Calu3 (cell line): Measurements from ENCODE around the gene WDR45B. TPM values are rescaled to one million over a fixed set of nuclear protein-coding genes. Genes with fewer than 3 reads are reported as not detected.
A peak's percentile ranks its signal among the peaks of the same experiment; 100 is the strongest.
"Not testable (repeated sequence)": the region's sequence is repeated elsewhere in the genome, so short reads cannot be mapped to it uniquely, and the experiment has no call there.

ENCODE experiments used
- BruUV-seq: library from RNA; stranded (reverse); fragments of 400-500 nt; replicated peaks from 2 replicates; lab custom pipeline; 2021; lab: Mats Ljungman, UMichigan
- CTCF ChIA-PET: fragments of 300-600 bp; sonication (Branson Sonifier 250); formaldehyde crosslinking; loops from one replicate; lab custom pipeline; 2022; ENCODE audit warnings: antibody characterized with exemption; lab: Charles Lee
- DNase-seq: peaks from one replicate; pipeline ENCODE4 v3.0.0; 2022
- H3K27ac Mint-ChIP-seq: one replicate; pipeline ENCODE4 v1.8.0; 2022; ENCODE audit warnings: mixed read lengths; ENCODE audit not compliant: unreplicated experiment
- H3K27me3 Mint-ChIP-seq: one replicate; pipeline ENCODE4 v1.8.0; 2022; ENCODE audit warnings: mixed read lengths; ENCODE audit not compliant: unreplicated experiment
- H3K36me3 Mint-ChIP-seq: one replicate; pipeline ENCODE4 v1.8.0; 2022; ENCODE audit warnings: mild to moderate bottlenecking, moderate library complexity, mixed read lengths; ENCODE audit not compliant: insufficient read depth, unreplicated experiment
- H3K4me1 Mint-ChIP-seq: one replicate; pipeline ENCODE4 v1.8.0; 2022; ENCODE audit warnings: mild to moderate bottlenecking, low read depth, mixed read lengths; ENCODE audit not compliant: unreplicated experiment
- H3K4me3 Mint-ChIP-seq: one replicate; pipeline ENCODE4 v1.8.0; 2022; ENCODE audit warnings: mild to moderate bottlenecking, low read depth, moderate library complexity, mixed read lengths; ENCODE audit not compliant: unreplicated experiment
- H3K9me3 Mint-ChIP-seq: one replicate; pipeline ENCODE4 v1.8.0; 2022; ENCODE audit warnings: low read depth, mixed read lengths; ENCODE audit not compliant: unreplicated experiment
- CTCF ChIP-seq: fragments of 200-600 bp; IDR thresholded peaks from one replicate; pipeline ENCODE4 v1.8.0; 2022; ENCODE audit warnings: antibody characterized with exemption; ENCODE audit not compliant: unreplicated experiment
- intact Hi-C: fragments of 100-400 bp; cut with micrococcal nuclease; formaldehyde crosslinking; loops from one replicate; pipeline ENCODE4 v1.10.0; 2022; ENCODE audit not compliant: unreplicated experiment
- total RNA-seq: library from RNA; stranded (reverse); gene quantifications from 2 replicates; pipeline ENCODE4 v1.2.3, GENCODE V29; 2022

Gene WDR45B
- total RNA-seq, 1 experiment from 2014 or later = 108 TPM

DNA sequence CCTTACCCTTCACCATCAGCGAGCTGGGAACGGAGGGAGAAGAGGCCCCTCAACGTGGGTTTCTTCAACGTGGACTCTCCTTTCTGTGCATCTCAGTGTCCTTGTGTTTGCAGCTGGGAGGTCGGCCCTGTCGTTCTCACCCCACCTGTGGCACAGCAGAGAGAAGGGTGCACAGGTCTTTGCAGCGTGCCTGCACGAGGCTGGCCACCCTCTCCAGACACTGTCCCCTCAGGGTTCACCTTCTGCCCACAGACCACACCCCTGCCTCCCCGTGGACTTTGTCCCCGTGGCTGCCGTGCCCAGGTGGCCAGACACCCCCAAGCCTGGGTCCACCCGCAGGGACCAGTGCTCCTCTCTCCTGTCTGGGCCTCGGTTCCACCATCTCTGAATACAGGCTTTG is 7.3 kb upstream of the WDR45B start:
- BruUV-seq = no TSS peak
- peak overlapping the region; percentile 4 for H3K4me3 Mint-ChIP-seq
- H3K27me3 Mint-ChIP-seq = no peaks in the 10 kb centered on the region
- peaks cover 17% of the 10 kb centered on the region for H3K4me1 Mint-ChIP-seq
- no peak for TF ChIP-seq CTCF
- intact Hi-C loops = loop anchor here (10.0 kb wide), 1 partner anchor 49 kb away; no protein-coding TSS in a partner anchor
- H3K27ac Mint-ChIP-seq = peak overlapping the region; percentile 32
- H3K9me3 Mint-ChIP-seq = no peaks in the 10 kb centered on the region
- no peak for DNase-seq
- CTCF ChIA-PET = no interaction called here
- peaks cover 20% of the 10 kb centered on the region for H3K36me3 Mint-ChIP-seq

GRCh38 chr17:82655038-82655479 is 6.8 kb upstream of the WDR45B start:
- TF ChIP-seq CTCF = no peak
- H3K27me3 Mint-ChIP-seq = no peaks in the 10 kb centered on the region
- DNase-seq = peak; percentile 49
- peaks cover 22% of the 10 kb centered on the region for H3K4me1 Mint-ChIP-seq
- H3K27ac Mint-ChIP-seq = peak overlapping the region; percentile 32
- intact Hi-C loops = loop anchor here (10.0 kb wide), 1 partner anchor 50 kb away; no protein-coding TSS in a partner anchor
- no peaks in the 10 kb centered on the region for H3K9me3 Mint-ChIP-seq
- CTCF ChIA-PET = no interaction called here
- H3K4me3 Mint-ChIP-seq = peak overlapping the region; percentile 4
- H3K36me3 Mint-ChIP-seq = peaks cover 20% of the 10 kb centered on the region
- BruUV-seq = no TSS peak

DNA sequence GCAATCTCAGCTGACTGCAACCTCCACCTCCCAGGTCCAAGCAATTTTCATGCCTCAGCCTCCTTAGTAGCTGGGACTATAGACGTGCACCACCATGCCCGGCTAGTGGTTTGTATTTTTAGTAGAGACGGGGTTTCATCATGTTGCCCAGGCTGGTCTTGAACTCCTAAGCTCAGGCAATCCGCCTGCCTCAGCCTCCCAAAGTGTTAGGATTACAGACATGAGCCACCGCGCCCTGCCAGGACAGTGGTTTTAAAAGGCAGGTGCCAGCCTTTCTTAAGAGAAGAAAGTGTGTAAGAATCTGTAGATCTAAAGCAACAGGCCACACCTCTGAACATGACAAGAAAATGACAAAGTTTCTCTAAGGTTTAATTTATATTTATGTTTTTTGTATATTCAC is 6.4 kb upstream of the WDR45B start:
- DNase-seq, H3K27me3 Mint-ChIP-seq, BruUV-seq, CTCF ChIA-PET, H3K9me3 Mint-ChIP-seq: not testable (repeated sequence)
- Mint-ChIP-seq H3K27ac (peak overlapping the region; percentile 32), H3K4me3 (peak overlapping the region; percentile 24), H3K36me3 (peaks cover 22% of the 10 kb centered on the region), H3K4me1 (peaks cover 26% of the 10 kb centered on the region)
- intact Hi-C loops = loop anchor here (10.0 kb wide), 1 partner anchor 50 kb away; no protein-coding TSS in a partner anchor

- no peak for TF ChIP-seq CTCF
- Mint-ChIP-seq H3K36me3 (peaks cover 20% of the 10 kb centered on the region), H3K4me3 (peak overlapping the region; percentile 24), H3K4me1 (peaks cover 29% of the 10 kb centered on the region), H3K27me3 (no peaks in the 10 kb centered on the region), H3K27ac (peak overlapping the region; percentile 32), H3K9me3 (no peaks in the 10 kb centered on the region)
- intact Hi-C loops = loop anchor here (10.0 kb wide), 1 partner anchor 51 kb away; no protein-coding TSS in a partner anchor
- no peak for DNase-seq
- no TSS peak for BruUV-seq
- CTCF ChIA-PET = no interaction called here
These were observed 5.6 kb upstream of the WDR45B start for GRCh38 chr17:82653651-82654528.
